ENCODE measurements around the gene ATP6V1B1.
A peak's percentile ranks its signal among the peaks of the same experiment; 100 is the strongest.

Gene ATP6V1B1

GRCh38 chr2:70948337-70949003, 12.8 kb downstream of the ATP6V1B1 start:
- peak; percentile 86 for DNase-seq

DNA sequence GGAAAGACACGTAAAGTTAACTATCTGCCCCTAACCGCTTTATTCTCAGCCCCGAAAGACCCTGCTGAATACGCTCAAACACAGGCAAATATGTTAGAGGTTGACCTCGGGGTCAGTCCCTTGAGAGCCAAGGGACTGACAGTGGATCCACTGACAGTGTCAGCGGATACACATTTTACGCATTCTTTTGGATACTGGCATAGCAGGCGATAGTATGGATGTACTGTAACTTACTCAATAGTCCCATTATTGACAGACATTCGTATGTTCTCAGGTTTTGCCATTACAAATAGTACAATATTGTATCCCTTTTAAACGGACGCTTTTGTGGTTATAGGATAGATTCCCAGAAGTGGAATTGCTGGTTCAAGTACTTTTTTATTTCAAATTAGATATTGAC, 13.4 kb downstream of the ATP6V1B1 start:
- DNase-seq, result no peak

- DNase-seq, result no peak
Observed at GRCh38 chr2:70954886-70955285, 19.2 kb downstream of the ATP6V1B1 start.

- DNase-seq, result no peak
Observed at GRCh38 chr2:70956141-70956540, 20.4 kb downstream of the ATP6V1B1 start.

DNA sequence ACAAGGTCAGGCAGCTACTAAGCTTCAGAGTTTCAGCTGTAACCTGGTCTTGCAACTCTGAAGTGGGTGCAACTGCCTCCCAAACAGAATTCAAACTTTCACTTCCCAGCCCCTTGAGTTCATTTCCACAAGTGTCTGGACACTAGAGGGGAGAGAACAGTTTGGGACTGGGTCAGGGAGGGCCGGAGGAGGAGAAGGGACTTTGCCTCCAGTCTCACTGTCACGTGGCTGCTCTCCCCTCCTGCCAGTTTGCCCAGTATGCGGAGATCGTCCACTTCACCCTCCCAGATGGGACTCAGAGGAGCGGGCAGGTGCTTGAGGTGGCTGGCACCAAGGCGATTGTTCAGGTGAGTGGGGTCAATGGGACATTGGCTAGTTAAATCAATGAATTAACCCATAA, 22.1 kb downstream of the ATP6V1B1 start:
- DNase-seq, result no peak

DNA sequence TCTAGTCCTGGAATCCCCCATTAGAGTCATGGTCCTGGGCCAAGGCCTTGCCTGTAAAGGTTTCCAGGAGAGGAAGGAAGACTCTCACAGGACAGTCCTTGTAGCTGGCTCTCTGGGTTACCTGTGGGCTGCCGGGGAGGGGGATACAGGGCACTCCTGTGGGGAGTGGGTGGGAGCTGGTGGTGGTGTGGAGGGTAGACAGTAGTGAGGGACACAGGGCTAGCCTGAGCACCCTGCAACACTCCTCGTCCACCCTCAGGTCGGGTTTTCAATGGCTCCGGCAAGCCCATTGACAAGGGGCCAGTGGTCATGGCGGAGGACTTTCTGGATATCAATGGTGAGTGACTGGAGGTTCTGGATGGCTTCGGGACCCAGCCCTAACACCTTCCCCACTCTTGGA, 23.1 kb downstream of the ATP6V1B1 start:
- no peak for DNase-seq

DNA sequence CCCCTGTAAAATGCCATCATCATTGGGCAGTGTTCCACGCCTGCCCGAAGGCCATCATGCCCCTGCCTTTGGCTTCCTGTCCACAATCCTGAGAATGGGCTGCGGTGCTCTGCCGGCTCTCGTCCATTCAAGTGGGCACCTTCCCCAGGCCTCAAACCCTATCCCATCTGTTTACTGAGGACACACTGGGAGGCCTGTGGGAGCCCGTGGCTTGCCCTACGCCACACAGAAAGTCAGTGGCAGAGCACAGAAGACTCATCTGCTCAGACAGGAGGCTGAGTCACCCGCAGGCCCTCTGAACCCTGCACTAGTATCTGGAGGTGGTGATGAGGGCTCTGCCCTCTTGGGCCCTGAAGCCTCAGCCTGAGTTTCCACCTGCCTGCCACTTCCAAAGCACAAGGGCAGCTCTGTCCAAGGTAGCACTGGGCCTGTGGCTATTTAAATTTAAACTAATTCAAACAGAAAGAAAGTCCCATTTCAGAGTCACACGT, 23.6 kb downstream of the ATP6V1B1 start:
- no peak for DNase-seq

- no peak for DNase-seq
Observed at GRCh38 chr2:70959851-70960832, 24.4 kb downstream of the ATP6V1B1 start.

GRCh38 chr2:70960833-70961647, 25.3 kb downstream of the ATP6V1B1 start:
- no peak for DNase-seq

DNA sequence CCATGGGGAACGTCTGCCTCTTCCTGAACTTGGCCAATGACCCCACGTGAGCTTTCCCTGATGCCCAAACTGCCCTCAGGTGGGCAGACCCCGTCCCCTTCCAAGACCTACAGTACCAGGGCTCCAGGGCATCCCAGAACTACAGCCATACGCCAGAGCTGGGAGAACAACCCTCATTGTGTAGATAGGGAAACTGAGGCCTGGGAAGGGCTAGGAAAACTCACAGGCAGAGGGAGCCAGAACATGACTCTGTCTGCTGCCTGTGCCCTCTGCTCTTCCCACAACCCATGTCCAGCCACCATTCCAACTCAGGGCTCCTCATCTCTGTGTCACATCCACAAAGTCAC, 25.9 kb downstream of the ATP6V1B1 start:
- DNase-seq, result no peak

DNA sequence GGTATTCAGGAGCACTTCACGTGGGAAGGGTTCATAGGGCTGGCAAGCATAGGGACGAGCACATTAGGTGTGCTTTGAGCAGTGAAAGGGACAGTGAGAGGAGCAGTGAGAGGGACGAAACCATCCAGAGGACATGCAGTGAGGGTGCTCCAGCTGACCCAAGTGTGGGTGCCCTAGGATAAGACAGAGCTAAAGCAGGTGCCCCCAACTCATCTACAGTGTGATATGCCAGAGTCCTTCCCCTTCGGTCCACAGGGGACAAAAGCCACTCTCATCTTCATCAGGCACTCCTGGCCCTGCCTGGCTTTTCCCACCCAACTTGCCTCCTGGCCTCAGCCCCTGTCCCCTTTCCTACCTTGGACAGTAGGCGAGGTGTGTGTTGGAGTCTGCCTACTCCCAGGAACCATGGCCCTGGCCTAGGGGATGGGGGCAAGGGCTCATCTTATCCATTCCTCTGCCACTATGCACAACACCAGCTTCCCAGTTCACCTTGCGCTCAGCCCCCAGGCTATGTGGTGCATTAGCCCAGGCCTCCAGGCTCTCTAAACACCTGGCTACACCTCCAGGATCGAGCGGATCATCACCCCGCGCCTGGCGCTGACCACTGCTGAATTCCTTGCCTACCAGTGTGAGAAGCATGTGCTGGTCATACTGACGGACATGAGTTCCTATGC, 26.6 kb downstream of the ATP6V1B1 start:
- DNase-seq, result no peak

DNA sequence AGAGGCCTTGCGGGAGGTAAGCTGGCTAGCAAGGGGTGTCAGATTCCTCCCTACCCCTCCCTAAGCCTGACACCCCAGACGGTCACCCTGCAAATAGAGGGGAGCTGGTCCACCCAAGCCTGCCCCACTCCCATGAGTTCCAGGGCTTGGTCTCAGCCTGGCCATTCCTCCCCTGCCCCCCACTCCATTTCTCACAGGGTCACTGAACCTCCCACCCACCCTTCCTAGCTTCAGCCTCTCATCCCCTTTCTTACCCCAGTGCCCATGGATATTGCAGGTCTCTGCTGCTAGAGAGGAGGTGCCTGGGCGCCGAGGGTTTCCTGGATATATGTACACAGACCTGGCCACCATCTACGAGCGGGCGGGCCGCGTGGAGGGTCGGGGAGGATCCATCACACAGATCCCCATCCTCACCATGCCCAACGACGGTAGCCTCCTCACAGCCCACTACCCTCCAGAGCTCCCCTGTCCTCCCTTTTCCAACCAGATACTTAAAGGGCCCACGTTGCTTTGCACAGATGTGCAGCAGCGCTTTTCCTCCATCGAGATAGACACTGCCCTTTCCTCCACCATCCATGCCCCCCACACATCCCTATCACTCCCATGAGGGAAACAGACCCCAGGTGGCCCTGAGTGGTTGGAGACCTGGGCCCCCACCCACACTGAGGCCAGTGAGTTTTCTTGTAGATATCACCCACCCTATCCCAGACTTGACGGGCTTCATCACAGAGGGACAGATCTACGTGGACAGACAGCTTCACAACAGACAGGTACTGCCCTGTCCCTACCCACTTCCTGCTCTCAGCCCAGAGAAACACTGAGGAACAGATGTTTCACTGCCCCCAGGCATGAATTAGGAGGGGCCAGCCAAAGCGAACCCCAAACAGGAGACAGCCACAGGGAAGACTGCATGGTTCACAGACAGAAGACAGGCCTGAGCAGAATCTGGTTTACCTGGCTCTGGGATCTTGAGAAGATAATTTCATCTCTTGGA, 27.5 kb downstream of the ATP6V1B1 start:
- no peak for DNase-seq

- DNase-seq, result no peak
Observed at GRCh38 chr2:70964133-70964532, 28.4 kb downstream of the ATP6V1B1 start.

GRCh38 chr2:70964596-70965386, 29.1 kb downstream of the ATP6V1B1 start:
- peak; percentile 91 for DNase-seq

- no peak for DNase-seq
Observed at GRCh38 chr2:70965506-70965905, 29.8 kb downstream of the ATP6V1B1 start.

GRCh38 chr2:70966681-70967080, 31.0 kb downstream of the ATP6V1B1 start:
- DNase-seq, result no peak

GRCh38 chr2:70967189-70967588, 31.5 kb downstream of the ATP6V1B1 start:
- no peak for DNase-seq

DNA sequence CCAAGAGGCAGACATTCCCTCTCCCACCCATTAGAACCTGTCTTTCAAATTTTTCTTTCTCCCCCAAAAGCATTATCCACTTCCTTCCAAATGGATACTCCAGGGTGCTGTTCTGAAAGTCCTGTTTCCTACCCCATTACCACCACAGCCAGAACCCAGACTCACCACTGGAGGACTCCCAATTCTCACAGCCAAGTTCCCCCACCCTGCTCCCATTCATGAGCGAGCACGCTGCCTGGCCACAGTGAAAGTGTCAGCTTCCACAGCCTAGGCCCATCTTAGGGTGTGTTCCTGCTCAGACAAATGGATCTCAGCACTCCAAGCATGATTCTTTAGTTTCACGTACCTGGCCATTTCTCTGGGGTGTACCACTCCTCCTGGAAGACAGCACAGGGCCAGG, 38.9 kb downstream of the ATP6V1B1 start:
- no peak for DNase-seq

GRCh38 chr2:70975237-70975636, 39.5 kb downstream of the ATP6V1B1 start:
- DNase-seq, result peak; percentile 32

GRCh38 chr2:70977605-70978205, 42.0 kb downstream of the ATP6V1B1 start:
- peak; percentile 58 for DNase-seq

Data from hematopoietic multipotent progenitor cell treated with erythropoietin and hydrocortisone succinate and interleukin-3 and kit ligand, for 6 days (in vitro differentiated cells).